ENCODE results near the gene RPS21. TPM values are rescaled to one million over a fixed set of nuclear protein-coding genes. Genes with fewer than 3 reads are reported as not detected.

RPS21 gene
- total RNA-seq, 4 donors from 2014 or later, result 1,664 to 5,734 (median 2,155) TPM

- no peak for DNase-seq (ENCODE audit: low spot score in 2 of 2)
- TF ChIP-seq CTCF (IDR thresholded peaks at IDR 0.05) (no peak), POLR2A (IDR thresholded peaks at IDR 0.05) (no peak)
- intact Hi-C loops (cut with DNase I; ENCODE audit: low total_unique reads), result no loop called here
- 71 to 75% methylated on average over 21 to 23 of the region's 24 CpGs for WGBS, 2 donors
- no peak overlapping the region for H3K4me3 ChIP-seq (ENCODE audit: low read depth, poor library complexity, severe bottlenecking)
Measured at GRCh38 chr20:62415354-62416111, 28.6 kb downstream of the RPS21 start.

GRCh38 chr20:62416651-62417637 lies 30.0 kb downstream of the RPS21 start:
- no peak for DNase-seq (ENCODE audit: low spot score in 2 of 2)
- intact Hi-C loops (cut with DNase I; ENCODE audit: low total_unique reads), result no loop called here
- H3K4me3 ChIP-seq (ENCODE audit: low read depth, poor library complexity, severe bottlenecking), result no peak overlapping the region
- 76 to 82% methylated on average over 42 to 43 of the region's 43 CpGs for whole genome bisulfite sequencing, 2 donors
- TF ChIP-seq CTCF (IDR thresholded peaks at IDR 0.05) (no peak), POLR2A (IDR thresholded peaks at IDR 0.05) (no peak)

DNA sequence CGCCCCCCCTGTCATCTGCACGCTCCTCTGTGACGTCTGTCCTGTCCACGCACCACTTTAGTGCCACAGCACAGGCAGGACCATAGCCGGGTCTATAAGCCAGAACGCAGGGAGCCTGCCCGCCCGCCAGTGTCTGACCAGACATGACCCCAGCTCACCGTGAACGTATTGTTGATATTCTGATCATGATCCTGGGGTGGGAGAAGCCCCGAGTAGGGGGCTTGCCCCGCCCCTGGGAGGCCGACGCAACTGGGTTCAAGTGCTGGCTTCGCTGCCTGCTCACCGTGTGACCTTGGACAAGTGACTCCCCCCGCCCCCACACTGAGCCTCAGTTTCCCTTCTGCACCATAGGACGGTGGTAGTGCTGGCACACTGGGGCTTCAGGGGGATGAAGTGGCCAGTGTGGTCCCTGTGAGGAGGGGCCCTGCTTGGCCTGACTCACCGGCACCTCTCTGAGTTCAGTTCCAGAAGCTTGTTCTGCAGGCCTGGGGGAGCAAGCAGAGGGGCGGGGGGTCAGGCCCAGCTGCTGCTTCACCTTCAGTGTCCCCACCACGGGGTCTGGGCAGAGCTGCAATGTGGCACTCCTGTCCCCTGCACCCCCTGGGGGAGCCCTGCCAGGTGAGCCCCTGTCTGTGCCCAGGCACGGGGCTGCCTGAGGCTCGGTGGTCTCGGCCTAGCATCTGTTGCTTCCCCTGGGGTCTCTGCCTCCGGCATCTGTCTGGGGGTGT lies 31.2 kb downstream of the RPS21 start:
- DNase-seq (ENCODE audit: low spot score in 2 of 2), result no peak
- TF ChIP-seq CTCF (IDR thresholded peaks at IDR 0.05) (no peak), POLR2A (IDR thresholded peaks at IDR 0.05) (no peak)
- 69 to 82% methylated on average over 19 to 25 of the region's 25 CpGs for WGBS, 2 donors
- intact Hi-C loops (cut with DNase I; ENCODE audit: low total_unique reads), result no loop called here
- no peak overlapping the region for H3K4me3 ChIP-seq (ENCODE audit: low read depth, poor library complexity, severe bottlenecking)

GRCh38 chr20:62418709-62419487 lies 32.0 kb downstream of the RPS21 start:
- no peak for DNase-seq (ENCODE audit: low spot score in 2 of 2)
- intact Hi-C loops (cut with DNase I; ENCODE audit: low total_unique reads), result no loop called here
- TF ChIP-seq CTCF (IDR thresholded peaks at IDR 0.05) (no peak), POLR2A (IDR thresholded peaks at IDR 0.05) (no peak)
- WGBS, 2 donors, result 74 to 82% methylated on average over 12 to 19 of the region's 19 CpGs
- no peak overlapping the region for H3K4me3 ChIP-seq (ENCODE audit: low read depth, poor library complexity, severe bottlenecking)

GRCh38 chr20:62419759-62420158 lies 32.9 kb downstream of the RPS21 start:
- no peak for DNase-seq (ENCODE audit: low spot score in 2 of 2)
- 60 to 71% methylated on average over 3 to 9 of the region's 9 CpGs for WGBS, 2 donors
- TF ChIP-seq CTCF (IDR thresholded peaks at IDR 0.05) (no peak), POLR2A (IDR thresholded peaks at IDR 0.05) (no peak)
- intact Hi-C loops (cut with DNase I; ENCODE audit: low total_unique reads), result no loop called here
- no peak overlapping the region for H3K4me3 ChIP-seq (ENCODE audit: low read depth, poor library complexity, severe bottlenecking)

All from lower leg skin (tissue), 4 donors.